Measurements from ENCODE around the gene SLC9C2. TPM values are rescaled to one million over a fixed set of nuclear protein-coding genes. Genes with fewer than 3 reads are reported as not detected.

The SLC9C2 gene, protein sequence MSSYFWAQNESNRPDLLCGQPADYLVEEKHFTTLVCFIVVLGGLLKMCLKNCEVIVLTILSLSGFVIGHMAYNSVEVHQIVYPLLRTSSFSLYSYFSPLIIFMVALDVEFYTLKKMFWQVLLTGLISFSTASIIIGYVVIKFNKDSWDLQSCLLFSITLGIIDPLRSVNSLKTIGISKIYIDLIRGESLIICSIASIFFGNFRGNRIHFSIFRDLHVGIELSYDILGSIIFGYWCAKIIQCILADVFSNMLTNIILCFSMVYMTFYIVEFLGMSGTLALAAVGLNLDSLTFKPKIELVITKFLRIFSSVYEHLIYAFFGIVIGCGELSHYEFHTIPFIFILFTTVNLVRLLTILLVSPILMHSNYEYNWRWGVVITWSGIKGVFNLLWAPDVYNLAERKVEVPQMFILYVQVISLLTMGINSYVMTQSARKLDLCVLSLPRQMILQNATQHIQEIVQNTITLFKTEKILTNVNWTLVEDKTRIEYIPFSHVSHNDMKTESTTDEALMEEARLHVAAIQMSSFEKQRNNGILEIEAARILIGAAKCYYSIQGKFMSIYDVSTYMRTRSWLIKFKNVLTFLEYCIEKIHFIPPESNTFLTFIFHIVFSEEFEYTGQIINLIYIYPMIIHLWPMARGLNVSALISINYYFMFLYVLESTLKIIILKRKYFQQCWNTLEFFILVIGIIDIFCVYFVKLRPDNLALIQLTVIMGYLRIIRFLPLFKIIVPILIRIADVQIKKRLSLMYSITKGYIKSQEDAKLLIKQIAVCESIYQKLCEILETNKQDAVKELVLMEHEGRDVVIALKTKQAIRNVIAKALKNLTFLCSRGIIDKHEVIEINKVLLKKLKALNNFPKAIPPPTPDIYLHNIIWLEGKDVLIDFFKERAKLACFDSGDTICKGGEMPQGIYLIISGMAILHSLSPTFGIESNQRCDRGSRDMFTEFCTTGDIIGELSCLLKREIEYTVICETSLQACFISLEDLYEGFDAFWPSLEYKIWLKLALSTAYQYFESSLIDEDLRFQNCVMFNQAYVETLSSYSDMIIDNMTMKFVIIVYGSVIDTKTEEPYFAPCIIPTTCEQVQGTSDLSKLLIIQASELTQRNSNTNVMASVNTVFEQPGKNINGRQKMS
- total RNA-seq (2022; extraction: Qiagen RNA extraction), result not detected in 5 replicates

DNA sequence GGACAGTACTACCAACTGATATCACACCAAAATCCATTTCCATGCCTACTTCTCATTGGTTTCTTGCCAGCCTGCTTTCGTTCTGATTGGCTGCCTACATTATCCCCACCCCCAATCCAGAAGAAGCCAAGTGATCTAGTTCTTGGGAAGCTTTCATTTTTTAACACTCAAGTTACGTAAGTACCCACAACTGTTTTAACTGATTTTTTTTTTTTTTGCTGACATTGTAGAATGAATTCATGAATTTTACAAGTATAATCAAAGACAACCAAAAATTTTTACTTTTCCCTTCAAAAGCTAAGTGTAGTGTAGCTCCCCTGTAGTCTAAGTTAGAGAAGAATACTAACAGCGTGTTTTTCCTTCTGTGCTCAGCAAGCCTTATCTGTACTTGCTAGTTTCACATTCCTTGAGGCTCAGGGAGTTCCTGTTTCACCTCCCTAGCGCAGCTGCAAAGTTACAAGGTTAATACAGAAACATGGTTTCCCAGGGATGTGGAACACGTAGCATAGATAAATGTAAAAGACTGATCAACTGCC lies at the start of gene SLC9C2:
SLC9C2 (minus strand) TSS at position 17 of the 536 bp plus-strand sequence. CDS start 1,296 bp downstream, outside the sequence.

DNA sequence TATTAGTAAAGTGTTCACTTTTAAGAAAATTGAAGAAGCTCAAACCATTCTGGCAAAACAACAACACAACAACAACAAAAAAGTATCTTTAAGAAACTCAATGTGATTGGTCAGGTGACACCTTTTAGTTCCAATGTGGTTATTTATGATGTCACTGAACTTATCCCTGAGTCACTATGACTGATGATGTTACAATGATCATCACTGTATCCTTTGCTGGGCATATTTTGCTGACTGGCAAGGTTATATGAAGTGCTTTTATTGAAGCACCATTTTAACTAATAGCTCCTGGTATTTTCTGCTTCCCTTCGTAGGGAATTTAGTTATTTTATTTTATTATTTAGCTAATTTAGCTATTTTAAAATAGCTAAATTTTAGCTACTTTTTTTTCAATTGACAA lies 32.2 kb upstream of the SLC9C2 start, which contains the start of gene TEX50:
TEX50 (plus strand) TSS at position 223 of the 400 bp plus-strand sequence. CDS start 184 bp downstream, outside the sequence.

DNA sequence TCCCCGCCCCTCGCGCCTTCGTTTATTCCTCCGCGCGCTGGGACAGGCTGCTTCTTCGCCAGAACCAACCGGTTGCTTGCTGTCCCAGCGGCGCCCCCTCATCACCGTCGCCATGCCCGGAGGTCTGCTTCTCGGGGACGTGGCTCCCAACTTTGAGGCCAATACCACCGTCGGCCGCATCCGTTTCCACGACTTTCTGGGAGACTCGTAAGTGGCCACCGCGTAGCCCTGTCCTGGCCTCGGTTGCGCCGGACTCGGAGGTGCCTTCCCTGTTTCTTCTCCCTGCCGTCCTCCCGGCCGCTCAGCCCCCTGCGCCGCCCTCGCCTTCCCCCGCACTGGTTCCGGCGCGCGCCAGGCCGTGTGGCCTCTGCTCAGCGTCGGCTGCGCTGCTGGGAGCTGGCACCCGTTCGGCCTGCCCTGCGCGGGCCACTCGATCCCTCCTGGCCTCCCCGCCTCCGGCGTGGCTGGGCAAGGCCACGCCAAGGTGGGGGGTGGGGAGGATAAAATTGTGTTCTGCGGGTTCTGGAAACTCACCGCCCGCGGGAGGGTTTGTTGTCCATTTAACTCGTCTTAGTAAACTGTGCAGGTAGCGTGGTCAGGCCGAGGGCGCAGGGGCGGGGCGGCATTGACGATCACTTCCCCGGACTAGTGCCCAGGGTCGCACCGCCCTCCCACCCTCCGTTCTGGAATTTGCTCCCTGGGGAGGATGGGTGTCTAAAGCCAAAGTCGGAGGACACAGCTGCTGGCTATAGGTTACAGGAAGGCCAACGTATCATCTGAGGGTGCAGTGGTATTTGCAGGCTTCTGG lies 125.4 kb downstream of the SLC9C2 start, which contains the start of gene PRDX6:
PRDX6 (plus strand) TSS at position 50 of the 808 bp plus-strand sequence; CDS start at position 113, 63 bp downstream.

Other genes starting within 250 kb of the SLC9C2 start
- 305 to 365 TPM (median 349 TPM) in 5 replicates for gene PRDX6, start 125.7 kb downstream of the SLC9C2 start, total RNA-seq (2022; extraction: Qiagen RNA extraction)
- gene TEX50, start 32.3 kb upstream of the SLC9C2 start, total RNA-seq (2022; extraction: Qiagen RNA extraction), result not detected in 5 replicates
- gene ANKRD45, start 66.8 kb upstream of the SLC9C2 start, total RNA-seq (2022; extraction: Qiagen RNA extraction), result 0.13 to 0.24 TPM (median 0.14 TPM) in 5 replicates
- 11.3 to 19.9 TPM (median 12.9 TPM) in 5 replicates for gene KLHL20, start 111.9 kb upstream of the SLC9C2 start, total RNA-seq (2022; extraction: Qiagen RNA extraction)
- 37.4 to 52.5 TPM (median 41.9 TPM) in 5 replicates for gene DARS2, start 221.6 kb upstream of the SLC9C2 start, total RNA-seq (2022; extraction: Qiagen RNA extraction)
- gene CENPL, start 221.8 kb upstream of the SLC9C2 start, total RNA-seq (2022; extraction: Qiagen RNA extraction), result 11.1 to 15.5 TPM (median 13.4 TPM) in 5 replicates

Measured in A549 treated with Hydrocortisone at 1 μM for 4 hours (cell line).